HepG2 (cell line): ENCODE measurements around the gene H2AZ2. TPM values are rescaled to one million over a fixed set of nuclear protein-coding genes. Genes with fewer than 3 reads are reported as not detected.

Experiments used
- BCL6 ChIP-seq: IDR thresholded peaks from 2 replicates; pipeline ENCODE4 v1.6.1; 2016; ENCODE audit warnings: missing genetic modification reagents, missing compliant biosample characterization
- CENPBD1 ChIP-seq: sonication (generic); formaldehyde crosslinking; IDR thresholded peaks from 2 replicates; pipeline ENCODE4 v1.8.0; 2022; ENCODE audit warnings: missing genetic modification reagents, low read depth, mild to moderate bottlenecking, borderline replicate concordance
- FOXO4 ChIP-seq: sonication (generic); formaldehyde crosslinking; conservative IDR thresholded peaks from 2 replicates; pipeline ENCODE4 v1.8.1; 2023; ENCODE audit warnings: missing genetic modification reagents
- IRF9 ChIP-seq: sonication (generic); formaldehyde crosslinking; IDR thresholded peaks from 2 replicates; pipeline ENCODE4 v1.8.0; 2022; ENCODE audit warnings: missing genetic modification reagents, mild to moderate bottlenecking, borderline replicate concordance
- REL ChIP-seq: sonication (generic); formaldehyde crosslinking; conservative IDR thresholded peaks from 2 replicates; pipeline ENCODE4 v1.8.0; 2022; ENCODE audit warnings: mild to moderate bottlenecking, missing genetic modification reagents, moderate library complexity
- SP5 ChIP-seq: IDR thresholded peaks from 2 replicates; pipeline ENCODE4 v1.6.1; 2016; ENCODE audit warnings: low read depth, borderline replicate concordance
- ZFP36L1 ChIP-seq: sonication (generic); formaldehyde crosslinking; IDR thresholded peaks from 2 replicates; pipeline ENCODE4 v1.8.0; 2022; ENCODE audit warnings: mild to moderate bottlenecking, missing genetic modification reagents, moderate library complexity
- ZFYVE20 ChIP-seq: sonication (generic); formaldehyde crosslinking; IDR thresholded peaks from 2 replicates; pipeline ENCODE4 v1.8.0; 2023; ENCODE audit warnings: low read depth, mild to moderate bottlenecking, moderate library complexity, missing genetic modification reagents, borderline replicate concordance
- ZNF205 ChIP-seq: IDR thresholded peaks from 2 replicates; pipeline ENCODE4 v1.6.1; 2018; ENCODE audit warnings: missing biosample characterization, missing genetic modification reagents
- ZNF350 ChIP-seq: sonication (generic); formaldehyde crosslinking; IDR thresholded peaks from 2 replicates; pipeline ENCODE4 v1.4.0; 2020; ENCODE audit warnings: mild to moderate bottlenecking, low read depth, missing genetic modification reagents, borderline replicate concordance
- ZNF772 ChIP-seq: sonication (generic); formaldehyde crosslinking; IDR thresholded peaks from 2 replicates; pipeline ENCODE4 v1.5.0; 2020; ENCODE audit warnings: mild to moderate bottlenecking, missing genetic modification reagents
- polyA plus RNA-seq, 8 experiments: library from polyadenylated mRNA; depleted of rRNA in 3 of 8; stranded (reverse) in 7 of 8; unstranded in 1 of 8; fragments of >200 nt; fragmentation: Illumina TruSeq in 4 of 8; extraction: Trizol in 4 of 8; gene quantifications; 2 replicates each; pipeline versions ENCODE4 v1.2.1 to v1.2.3, GENCODE V29; 2011 to 2016; ENCODE audit warnings: low read depth in 4 of 8, missing spikeins in 1 of 8, mixed read lengths in 1 of 8; ENCODE audit not compliant: insufficient read depth in 1 of 8
- total RNA-seq, 5 experiments: library from RNA; depleted of rRNA; stranded (reverse); fragments of >200 nt; fragmentation: Illumina TruSeq; extraction: Trizol; gene quantifications; 2 replicates each; pipeline ENCODE4 v1.2.3, GENCODE V29; 2016; ENCODE audit warnings: low read depth in 1 of 5
- TF ChIP-seq, protein P1 (sequence below): sonication (generic); formaldehyde crosslinking; IDR thresholded peaks from 2 replicates; pipeline ENCODE4 v1.4.0; 2020; ENCODE audit warnings: mild to moderate bottlenecking, missing genetic modification reagents
- TF ChIP-seq, protein P2 (sequence below): IDR thresholded peaks from 2 replicates; pipeline ENCODE4 v1.6.1; 2016; ENCODE audit warnings: missing genetic modification reagents, missing compliant biosample characterization
- TF ChIP-seq, protein P3 (sequence below): sonication (generic); formaldehyde crosslinking; IDR thresholded peaks from 2 replicates; pipeline ENCODE4 v1.4.0; 2020; ENCODE audit warnings: missing genetic modification reagents

Gene H2AZ2
- total and polyA plus RNA-seq, 2 of the 13 experiments (the other 11 are each of a cell fraction or from before 2014, with no cell fraction given): 121 to 223 TPM

DNA sequence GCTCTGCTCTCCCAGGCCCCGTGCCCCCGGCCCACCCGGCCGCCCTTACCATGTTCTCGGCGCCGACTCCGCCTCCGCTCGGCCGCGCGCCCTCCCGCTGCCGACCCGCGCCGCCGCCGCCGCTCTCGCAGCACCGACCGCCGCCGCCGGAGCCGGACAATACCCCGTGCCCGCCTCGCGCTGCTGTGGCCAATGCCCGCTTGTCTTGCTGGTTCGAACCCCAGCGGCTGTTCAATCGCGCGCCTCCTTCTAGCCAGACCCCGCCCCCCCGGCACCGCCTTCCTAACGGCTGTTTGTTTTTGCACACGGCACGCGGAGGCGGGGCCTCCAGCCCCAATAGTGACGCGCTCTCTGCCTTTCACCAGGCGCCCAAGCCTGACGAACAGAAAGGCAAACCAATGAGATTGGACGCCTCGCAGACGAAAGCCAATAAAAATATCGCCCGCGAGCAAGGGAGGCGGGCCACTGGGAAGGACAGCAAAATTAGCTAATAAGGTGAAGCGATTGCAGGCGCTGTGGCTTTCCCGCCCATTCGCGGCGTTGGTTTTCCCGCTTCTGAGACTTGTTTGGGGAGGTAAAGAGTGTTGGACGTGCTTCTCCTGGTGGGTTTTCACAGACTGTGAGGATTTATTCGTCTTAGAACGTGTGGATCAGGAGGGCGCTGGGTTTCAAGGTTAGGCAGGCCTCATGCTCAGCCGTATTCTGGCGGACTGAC, at the start of gene H2AZ2 (continued):
- TF ChIP-seq, protein P1, sequence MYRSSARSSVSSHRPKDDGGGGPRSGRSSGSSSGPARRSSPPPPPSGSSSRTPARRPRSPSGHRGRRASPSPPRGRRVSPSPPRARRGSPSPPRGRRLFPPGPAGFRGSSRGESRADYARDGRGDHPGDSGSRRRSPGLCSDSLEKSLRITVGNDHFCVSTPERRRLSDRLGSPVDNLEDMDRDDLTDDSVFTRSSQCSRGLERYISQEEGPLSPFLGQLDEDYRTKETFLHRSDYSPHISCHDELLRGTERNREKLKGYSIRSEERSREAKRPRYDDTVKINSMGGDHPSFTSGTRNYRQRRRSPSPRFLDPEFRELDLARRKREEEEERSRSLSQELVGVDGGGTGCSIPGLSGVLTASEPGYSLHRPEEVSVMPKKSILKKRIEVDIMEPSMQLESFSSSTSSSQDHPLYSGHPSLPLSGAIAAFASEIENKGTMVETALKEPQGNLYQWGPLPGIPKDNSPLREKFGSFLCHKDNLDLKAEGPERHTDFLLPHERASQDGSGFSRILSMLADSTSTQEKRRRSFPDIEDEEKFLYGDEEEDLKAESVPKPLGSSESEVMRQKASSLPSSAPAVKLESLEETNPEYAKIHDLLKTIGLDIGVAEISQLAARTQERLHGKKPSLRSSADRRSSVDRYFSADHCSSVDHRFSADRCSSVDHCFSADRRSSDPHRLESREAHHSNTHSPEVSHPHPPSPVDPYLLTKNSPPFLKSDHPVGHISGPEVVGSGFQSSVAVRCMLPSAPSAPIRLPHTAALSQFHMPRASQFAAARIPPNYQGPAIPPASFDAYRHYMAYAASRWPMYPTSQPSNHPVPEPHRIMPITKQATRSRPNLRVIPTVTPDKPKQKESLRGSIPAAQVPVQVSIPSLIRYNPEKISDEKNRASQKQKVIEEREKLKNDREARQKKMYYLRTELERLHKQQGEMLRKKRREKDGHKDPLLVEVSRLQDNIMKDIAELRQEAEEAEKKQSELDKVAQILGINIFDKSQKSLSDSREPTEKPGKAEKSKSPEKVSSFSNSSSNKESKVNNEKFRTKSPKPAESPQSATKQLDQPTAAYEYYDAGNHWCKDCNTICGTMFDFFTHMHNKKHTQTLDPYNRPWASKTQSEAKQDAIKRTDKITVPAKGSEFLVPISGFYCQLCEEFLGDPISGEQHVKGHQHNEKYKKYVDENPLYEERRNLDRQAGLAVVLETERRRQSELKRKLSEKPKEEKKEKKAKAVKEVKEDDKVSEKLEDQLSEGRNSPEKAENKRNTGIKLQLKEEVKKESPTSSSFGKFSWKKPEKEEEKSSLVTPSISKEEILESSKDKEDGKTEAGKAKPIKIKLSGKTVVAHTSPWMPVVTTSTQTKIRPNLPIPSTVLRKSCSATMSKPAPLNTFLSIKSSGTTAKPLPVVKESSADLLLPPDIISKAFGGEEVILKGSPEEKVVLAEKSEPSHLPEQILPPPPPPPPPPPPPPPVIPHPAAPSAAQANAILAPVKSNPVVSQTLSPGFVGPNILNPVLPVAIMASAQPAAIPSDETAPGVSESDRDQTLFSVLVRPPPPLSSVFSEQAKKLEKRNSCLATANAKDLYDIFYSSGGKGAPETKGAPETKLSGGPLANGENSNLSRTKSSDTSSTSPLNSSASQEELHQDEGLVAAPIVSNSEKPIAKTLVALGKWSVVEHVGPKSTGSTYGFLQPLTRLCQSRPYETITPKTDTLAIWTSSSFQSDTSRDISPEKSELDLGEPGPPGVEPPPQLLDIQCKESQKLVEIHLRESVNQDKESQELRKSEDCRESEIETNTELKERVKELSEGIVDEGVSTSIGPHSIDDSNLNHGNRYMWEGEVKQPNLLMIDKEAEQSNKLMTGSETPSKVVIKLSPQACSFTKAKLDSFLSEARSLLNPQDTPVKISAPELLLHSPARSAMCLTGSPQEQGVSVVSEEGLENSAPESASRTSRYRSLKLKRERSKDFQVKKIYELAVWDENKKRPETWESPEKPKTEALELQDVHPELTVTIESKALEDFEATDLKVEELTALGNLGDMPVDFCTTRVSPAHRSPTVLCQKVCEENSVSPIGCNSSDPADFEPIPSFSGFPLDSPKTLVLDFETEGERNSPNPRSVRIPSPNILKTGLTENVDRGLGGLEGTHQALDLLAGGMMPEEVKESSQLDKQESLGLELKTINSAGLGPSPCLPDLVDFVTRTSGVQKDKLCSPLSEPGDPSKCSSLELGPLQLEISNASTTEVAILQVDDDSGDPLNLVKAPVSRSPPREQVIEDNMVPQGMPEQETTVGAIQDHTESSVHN (CRISPR knock-in tag): no peak
- TF ChIP-seq REL (0 out of 2 replicates have a peak, but pooled peaks have one; percentile 38), ZNF772 (CRISPR knock-in tag) (0 out of 2 replicates have a peak, but pooled peaks have one; percentile 31), FOXO4 (CRISPR knock-in tag) (no peak), ZFYVE20 (CRISPR knock-in tag) (no peak), ZFP36L1 (no peak; the same call in none of the 2 replicates), CENPBD1 (no peak), ZNF205 (CRISPR knock-in tag) (no peak; the same call in 1 of the 2 replicates), IRF9 (peak; percentile 60; the same call in 1 of the 2 replicates), ZNF350 (CRISPR knock-in tag) (peak; percentile 62; the same call in 1 of the 2 replicates), BCL6 (no peak), SP5 (CRISPR knock-in tag) (peak; percentile 74)
- TF ChIP-seq, protein P2, sequence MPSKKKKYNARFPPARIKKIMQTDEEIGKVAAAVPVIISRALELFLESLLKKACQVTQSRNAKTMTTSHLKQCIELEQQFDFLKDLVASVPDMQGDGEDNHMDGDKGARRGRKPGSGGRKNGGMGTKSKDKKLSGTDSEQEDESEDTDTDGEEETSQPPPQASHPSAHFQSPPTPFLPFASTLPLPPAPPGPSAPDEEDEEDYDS (CRISPR knock-in tag): peak; percentile 77; the same call in 1 of the 2 replicates
- TF ChIP-seq, protein P3, sequence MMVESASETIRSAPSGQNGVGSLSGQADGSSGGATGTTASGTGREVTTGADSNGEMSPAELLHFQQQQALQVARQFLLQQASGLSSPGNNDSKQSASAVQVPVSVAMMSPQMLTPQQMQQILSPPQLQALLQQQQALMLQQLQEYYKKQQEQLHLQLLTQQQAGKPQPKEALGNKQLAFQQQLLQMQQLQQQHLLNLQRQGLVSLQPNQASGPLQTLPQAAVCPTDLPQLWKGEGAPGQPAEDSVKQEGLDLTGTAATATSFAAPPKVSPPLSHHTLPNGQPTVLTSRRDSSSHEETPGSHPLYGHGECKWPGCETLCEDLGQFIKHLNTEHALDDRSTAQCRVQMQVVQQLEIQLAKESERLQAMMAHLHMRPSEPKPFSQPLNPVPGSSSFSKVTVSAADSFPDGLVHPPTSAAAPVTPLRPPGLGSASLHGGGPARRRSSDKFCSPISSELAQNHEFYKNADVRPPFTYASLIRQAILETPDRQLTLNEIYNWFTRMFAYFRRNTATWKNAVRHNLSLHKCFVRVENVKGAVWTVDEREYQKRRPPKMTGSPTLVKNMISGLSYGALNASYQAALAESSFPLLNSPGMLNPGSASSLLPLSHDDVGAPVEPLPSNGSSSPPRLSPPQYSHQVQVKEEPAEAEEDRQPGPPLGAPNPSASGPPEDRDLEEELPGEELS (CRISPR knock-in tag): peak; percentile 44; the same call in 1 of the 2 replicates
